Epithelial cell of esophagus (primary cell): Measurements from ENCODE around the gene MAPRE3.

ENCODE experiments used
- DNase-seq: peaks from one replicate; pipeline ENCODE4 v3.0.0; 2010; ENCODE audit warnings: low read depth
- H3K4me3 ChIP-seq: 2 replicates; pipeline ENCODE4 v1.5.1; 2011; ENCODE audit warnings: mild to moderate bottlenecking, low read length, control low read depth
- CTCF ChIP-seq: IDR thresholded peaks from 2 replicates; pipeline ENCODE4 v1.5.1; 2011; ENCODE audit warnings: low read depth, mild to moderate bottlenecking, low read length, control low read depth, inconsistent platforms; ENCODE audit not compliant: insufficient read depth; ENCODE audit errors: missing control alignments

MAPRE3 gene

GRCh38 chr2:27010139-27010538 is 39.7 kb downstream of the MAPRE3 start:
- DNase-seq, result no peak
- H3K4me3 ChIP-seq, result no peak overlapping the region
- no peak for TF ChIP-seq CTCF

GRCh38 chr2:27013738-27014137 is 43.3 kb downstream of the MAPRE3 start:
- TF ChIP-seq CTCF, result no peak
- no peak overlapping the region for H3K4me3 ChIP-seq
- no peak for DNase-seq

GRCh38 chr2:27014771-27015433 is 44.5 kb downstream of the MAPRE3 start:
- no peak overlapping the region for H3K4me3 ChIP-seq
- DNase-seq, result no peak
- TF ChIP-seq CTCF, result no peak

- DNase-seq, result peak; percentile 62
- peak; percentile 76 for TF ChIP-seq CTCF
- H3K4me3 ChIP-seq, result no peak overlapping the region
Observed at GRCh38 chr2:27016801-27017325, 46.4 kb downstream of the MAPRE3 start.

- DNase-seq, result no peak
- TF ChIP-seq CTCF, result no peak
- H3K4me3 ChIP-seq, result no peak overlapping the region
Observed at GRCh38 chr2:27018142-27018541, 47.7 kb downstream of the MAPRE3 start.

GRCh38 chr2:27019459-27019858 is 49.0 kb downstream of the MAPRE3 start:
- DNase-seq, result no peak
- H3K4me3 ChIP-seq, result no peak overlapping the region
- TF ChIP-seq CTCF, result no peak
